Measurements from ENCODE around the gene CNBD2.
"Not testable (repeated sequence)": the region's sequence is repeated elsewhere in the genome, so short reads cannot be mapped to it uniquely, and the experiment has no call there.

Gene CNBD2

GRCh38 chr20:35988910-35989463, 20.6 kb downstream of the CNBD2 start:
- DNase-seq (ENCODE audit: insufficient read length, low spot score) (no peak), FAIRE-seq (no peak)
- TF ChIP-seq CTCF (IDR thresholded peaks at IDR 0.05; ENCODE audit: insufficient read depth, missing control alignments): no peak

GRCh38 chr20:35991142-35991771, 22.9 kb downstream of the CNBD2 start:
- FAIRE-seq: no peak
- DNase-seq (ENCODE audit: insufficient read length, low spot score): no peak
- peak; percentile 38 for TF ChIP-seq CTCF (IDR thresholded peaks at IDR 0.05; ENCODE audit: insufficient read depth, missing control alignments)

- TF ChIP-seq CTCF (IDR thresholded peaks at IDR 0.05; ENCODE audit: insufficient read depth, missing control alignments): peak; percentile 72
- DNase-seq (ENCODE audit: insufficient read length, low spot score) (peak; percentile 51), FAIRE-seq (no peak)
Observed at GRCh38 chr20:35992713-35993335, 24.4 kb downstream of the CNBD2 start.

GRCh38 chr20:35994994-35995453, 26.6 kb downstream of the CNBD2 start:
- DNase-seq (ENCODE audit: insufficient read length, low spot score): peak; percentile 45
- FAIRE-seq: no peak
- peak; percentile 82 for TF ChIP-seq CTCF (IDR thresholded peaks at IDR 0.05; ENCODE audit: insufficient read depth, missing control alignments)

- FAIRE-seq; DNase-seq (ENCODE audit: insufficient read length, low spot score): not testable (repeated sequence)
Observed at GRCh38 chr20:35996492-35996891, 28.1 kb downstream of the CNBD2 start.

- DNase-seq (ENCODE audit: insufficient read length, low spot score); FAIRE-seq: not testable (repeated sequence)
Observed at GRCh38 chr20:36001331-36001730, 32.9 kb downstream of the CNBD2 start.

- FAIRE-seq (no peak), DNase-seq (ENCODE audit: insufficient read length, low spot score) (no peak)
- no peak for TF ChIP-seq CTCF (IDR thresholded peaks at IDR 0.05; ENCODE audit: insufficient read depth, missing control alignments)
Observed at GRCh38 chr20:36002855-36003254, 34.5 kb downstream of the CNBD2 start.

- DNase-seq (ENCODE audit: insufficient read length, low spot score) (no peak), FAIRE-seq (no peak)
- TF ChIP-seq CTCF (IDR thresholded peaks at IDR 0.05; ENCODE audit: insufficient read depth, missing control alignments): no peak
Observed at GRCh38 chr20:36004045-36004444, 35.7 kb downstream of the CNBD2 start.

All from D721Med (cell line).